ENCODE results near the gene KNOP1. TPM values are rescaled to one million over a fixed set of nuclear protein-coding genes. Genes with fewer than 3 reads are reported as not detected.

Gene KNOP1
- total and polyA plus RNA-seq, 12 donors: 8.1 to 30.6 (median 13.7) TPM

DNA sequence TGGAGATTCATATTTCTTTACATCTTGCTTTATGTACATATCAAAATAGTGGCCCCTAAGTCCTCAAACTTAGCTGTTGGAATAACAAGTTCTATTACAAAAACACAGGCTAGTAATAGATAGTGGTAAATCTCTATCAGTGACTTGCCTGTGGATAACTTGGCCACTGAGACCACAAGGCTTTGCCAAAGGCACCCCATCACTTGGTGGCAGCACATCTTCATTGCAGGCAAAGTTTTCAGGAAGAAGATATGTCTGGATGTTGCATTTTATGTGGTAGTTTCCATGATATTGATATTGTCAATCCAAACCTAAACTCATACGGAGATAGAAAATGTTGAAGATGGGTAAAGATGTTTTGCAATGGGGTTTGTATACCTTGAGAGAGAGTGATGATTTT is 58.5 kb downstream of the KNOP1 start:
- Histone ChIP-seq H3K9me3 (replicated peaks in 1 of 3) (no peaks in the 10 kb centered on the region), H3K27me3 (no peaks in the 10 kb centered on the region), H3K36me3 (replicated peaks in 1 of 2) (peaks cover 0 to 11% of the 10 kb centered on the region in 2 donors), H3K27ac (no peak overlapping the region), H3K4me1 (replicated peaks in 1 of 2) (no peaks in the 10 kb centered on the region), H3K4me3 (no peak overlapping the region)
- no peak for DNase-seq
- no peak for TF ChIP-seq POLR2A (IDR thresholded peaks at IDR 0.05)
- TF ChIP-seq, protein P1, sequence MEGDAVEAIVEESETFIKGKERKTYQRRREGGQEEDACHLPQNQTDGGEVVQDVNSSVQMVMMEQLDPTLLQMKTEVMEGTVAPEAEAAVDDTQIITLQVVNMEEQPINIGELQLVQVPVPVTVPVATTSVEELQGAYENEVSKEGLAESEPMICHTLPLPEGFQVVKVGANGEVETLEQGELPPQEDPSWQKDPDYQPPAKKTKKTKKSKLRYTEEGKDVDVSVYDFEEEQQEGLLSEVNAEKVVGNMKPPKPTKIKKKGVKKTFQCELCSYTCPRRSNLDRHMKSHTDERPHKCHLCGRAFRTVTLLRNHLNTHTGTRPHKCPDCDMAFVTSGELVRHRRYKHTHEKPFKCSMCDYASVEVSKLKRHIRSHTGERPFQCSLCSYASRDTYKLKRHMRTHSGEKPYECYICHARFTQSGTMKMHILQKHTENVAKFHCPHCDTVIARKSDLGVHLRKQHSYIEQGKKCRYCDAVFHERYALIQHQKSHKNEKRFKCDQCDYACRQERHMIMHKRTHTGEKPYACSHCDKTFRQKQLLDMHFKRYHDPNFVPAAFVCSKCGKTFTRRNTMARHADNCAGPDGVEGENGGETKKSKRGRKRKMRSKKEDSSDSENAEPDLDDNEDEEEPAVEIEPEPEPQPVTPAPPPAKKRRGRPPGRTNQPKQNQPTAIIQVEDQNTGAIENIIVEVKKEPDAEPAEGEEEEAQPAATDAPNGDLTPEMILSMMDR (IDR thresholded peaks at IDR 0.05): no peak
- WGBS, 4 donors: 92 to 100% (median 96%) methylated on average over 1 of the region's 1 CpG
- intact Hi-C loops (cut with DNase I): no loop called here

DNA sequence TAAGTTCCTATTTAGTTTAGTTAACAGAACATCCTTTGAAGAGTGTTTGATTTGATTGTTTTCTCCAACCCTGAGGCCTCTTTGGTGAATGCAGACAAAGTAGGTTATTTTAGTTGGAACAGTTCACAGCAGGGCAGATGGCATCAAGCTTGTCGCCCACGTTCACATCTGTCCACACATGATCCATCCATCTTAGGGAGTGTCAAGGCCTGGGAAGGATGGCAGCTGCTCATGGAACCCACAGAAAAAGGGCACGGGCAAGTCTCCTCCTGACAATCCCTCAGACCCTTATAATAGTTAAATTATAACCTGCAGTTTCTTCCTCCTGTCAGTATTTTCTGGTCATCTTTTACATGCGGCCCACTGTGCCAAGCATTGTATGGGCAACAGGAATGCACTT is 60.2 kb downstream of the KNOP1 start:
- TF ChIP-seq, protein P1 (IDR thresholded peaks at IDR 0.05): no peak
- TF ChIP-seq POLR2A (IDR thresholded peaks at IDR 0.05): no peak
- 79 to 92% (median 92%) methylated on average over 4 of the region's 4 CpGs for WGBS, 4 donors
- peaks cover 0 to 27% of the 10 kb centered on the region in 2 donors for H3K36me3 ChIP-seq (replicated peaks in 1 of 2)

DNA sequence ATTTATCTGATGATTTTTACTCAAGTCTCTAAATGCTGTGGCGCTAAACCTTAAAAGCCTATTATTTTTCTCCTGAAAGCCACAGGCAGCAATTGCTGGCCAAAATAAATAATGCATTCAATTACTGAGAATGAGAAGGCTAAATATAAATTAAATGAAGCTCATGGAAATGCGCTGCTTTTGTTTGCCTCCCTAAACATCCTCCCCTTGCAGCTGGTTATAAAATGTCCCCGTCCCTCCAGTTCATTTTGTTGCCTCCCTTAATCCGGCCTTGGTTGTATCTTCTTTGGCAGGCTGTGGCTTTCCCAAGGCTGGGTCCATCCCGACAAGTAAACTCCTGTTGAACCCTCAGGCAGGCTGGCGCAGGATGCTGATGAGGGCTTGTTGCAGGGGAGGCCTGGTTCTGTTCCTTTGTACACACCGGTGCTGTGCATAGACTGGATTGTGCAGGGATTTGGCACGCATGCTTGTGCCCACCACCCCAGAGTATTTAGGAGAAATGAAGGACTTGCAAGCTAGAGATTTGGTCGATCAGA is 62.7 kb downstream of the KNOP1 start:
- TF ChIP-seq, protein P1 (IDR thresholded peaks at IDR 0.05): no peak
- no peak for TF ChIP-seq POLR2A (IDR thresholded peaks at IDR 0.05)
- Histone ChIP-seq H3K9me3 (replicated peaks in 1 of 3) (no peaks in the 10 kb centered on the region), H3K4me1 (replicated peaks in 1 of 2) (no peaks in the 10 kb centered on the region), H3K27ac (no peak overlapping the region), H3K27me3 (no peaks in the 10 kb centered on the region), H3K4me3 (no peak overlapping the region), H3K36me3 (replicated peaks in 1 of 2) (peaks cover 0 to 39% of the 10 kb centered on the region in 2 donors)
- DNase-seq: no peak
- intact Hi-C loops (cut with DNase I): no loop called here
- 91 to 97% (median 93%) methylated on average over 9 of the region's 9 CpGs for WGBS, 4 donors

More for the DNA sequence above, 60.2 kb downstream of the KNOP1 start:
- Histone ChIP-seq H3K4me1 (replicated peaks in 1 of 2) (no peaks in the 10 kb centered on the region), H3K27me3 (no peaks in the 10 kb centered on the region), H3K4me3 (no peak overlapping the region), H3K9me3 (replicated peaks in 1 of 3) (no peaks in the 10 kb centered on the region), H3K27ac (no peak overlapping the region)
- no peak for DNase-seq
- intact Hi-C loops (cut with DNase I): no loop called here

DNA sequence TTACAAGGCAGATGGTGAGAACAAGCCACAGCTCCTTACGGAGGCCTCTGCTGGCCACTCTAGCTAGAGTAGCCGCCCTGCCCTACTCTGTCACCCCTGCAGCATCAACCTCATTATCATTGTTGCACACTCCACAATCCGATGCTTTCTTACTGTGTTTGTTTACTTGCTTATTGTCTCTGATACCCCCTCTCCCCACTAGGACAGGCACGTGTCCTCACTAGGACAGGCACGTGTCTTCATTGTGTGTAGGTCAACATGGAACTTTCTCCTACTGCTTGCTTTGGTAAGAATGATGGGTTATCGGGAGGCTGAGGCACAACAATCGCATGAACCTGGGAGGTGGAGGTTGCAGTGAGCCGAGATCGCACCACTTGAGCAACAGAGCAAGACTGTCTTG is 63.9 kb downstream of the KNOP1 start:
- H3K4me1 ChIP-seq (replicated peaks in 1 of 2): no peaks in the 10 kb centered on the region
- H3K9me3 ChIP-seq (replicated peaks in 1 of 3): no peaks in the 10 kb centered on the region
- no peak for TF ChIP-seq POLR2A (IDR thresholded peaks at IDR 0.05)
- H3K36me3 ChIP-seq (replicated peaks in 1 of 2): peaks cover 0 to 49% of the 10 kb centered on the region in 2 donors
- WGBS, 4 donors: 93 to 98% (median 96%) methylated on average over 9 of the region's 9 CpGs
- intact Hi-C loops (cut with DNase I): no loop called here
- no peak overlapping the region for H3K4me3 ChIP-seq
- no peaks in the 10 kb centered on the region for H3K27me3 ChIP-seq
- no peak overlapping the region for H3K27ac ChIP-seq
- no peak for DNase-seq

Other genes with a start within 250 kb of the KNOP1 start
- gene GDE1, start 196.1 kb downstream of the KNOP1 start, total RNA-seq: 10 to 100 TPM; 47.0 to 91.8 (median 64.3) TPM
- gene GDE1, start 196.1 kb downstream of the KNOP1 start, polyA plus RNA-seq: 10 to 100 TPM; 20.1 to 70.5 (median 24.7) TPM
- 10 to 100 TPM in 5 of 9 donors, 1 to 10 TPM in 4; 6.2 to 14.0 (median 10.6) TPM for gene CCP110, start 194.3 kb downstream of the KNOP1 start, total RNA-seq
- 10 to 100 TPM in 1 of 3 donors, 1 to 10 TPM in 2; 3.0 to 10.4 (median 6.1) TPM for gene CCP110, start 194.3 kb downstream of the KNOP1 start, polyA plus RNA-seq
- gene VPS35L, start 162.5 kb downstream of the KNOP1 start, total RNA-seq: 10 to 100 TPM; 38.3 to 96.7 (median 65.5) TPM
- 10 to 100 TPM; 50.8 to 72.4 (median 68.3) TPM for gene VPS35L, start 162.5 kb downstream of the KNOP1 start, polyA plus RNA-seq
- gene IQCK, start within 50 bp of the KNOP1 start, total RNA-seq: 10 to 100 TPM in 7 of 9 donors, 1 to 10 TPM in 2; 8.2 to 35.2 (median 13.7) TPM
- 10 to 100 TPM; 14.7 to 18.3 (median 16.7) TPM for gene IQCK, start within 50 bp of the KNOP1 start, polyA plus RNA-seq
- gene GPRC5B, start 166.6 kb upstream of the KNOP1 start, total RNA-seq: 10 to 100 TPM in 8 of 9 donors, 1 to 10 TPM in 1; 7.9 to 26.4 (median 23.2) TPM
- gene GPRC5B, start 166.6 kb upstream of the KNOP1 start, polyA plus RNA-seq: 10 to 100 TPM; 10.2 to 16.2 (median 12.1) TPM